ENCODE measurements around the gene GIMAP8. TPM values are rescaled to one million over a fixed set of nuclear protein-coding genes. Genes with fewer than 3 reads are reported as not detected.
"Not testable (repeated sequence)": the region's sequence is repeated elsewhere in the genome, so short reads cannot be mapped to it uniquely, and the experiment has no call there.

The GIMAP8 gene
- total RNA-seq, 2 donors from 2014 or later: 5.8 to 13.4 TPM

GRCh38 chr7:150489782-150490181 lies 39.4 kb downstream of the GIMAP8 start:
- no peaks in the 10 kb centered on the region for H3K4me1 ChIP-seq (ENCODE audit: control insufficient read depth in 1 of 2, low read depth in 2 of 2)

DNA sequence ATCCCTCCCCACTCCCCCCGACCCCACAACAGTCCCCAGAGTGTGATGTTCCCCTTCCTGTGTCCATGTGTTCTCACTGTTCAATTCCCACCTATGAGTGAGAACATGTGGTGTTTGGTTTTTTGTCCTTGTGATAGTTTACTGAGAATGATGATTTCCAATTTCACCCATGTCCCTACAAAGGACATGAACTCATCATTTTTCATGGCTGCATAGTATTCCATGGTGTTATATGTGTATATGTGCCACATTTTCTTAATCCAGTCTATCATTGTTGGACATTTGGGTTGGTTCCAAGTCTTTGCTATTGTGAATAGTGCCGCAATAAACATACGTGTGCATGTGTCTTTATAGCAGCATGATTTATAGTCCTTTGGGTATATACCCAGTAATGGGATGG lies 43.0 kb downstream of the GIMAP8 start:
- not testable (repeated sequence) for H3K9me3 ChIP-seq; ATAC-seq (ENCODE audit: insufficient number of reproducible peaks, low FRiP score, low read depth); H3K4me3 ChIP-seq; H3K4me1 ChIP-seq (ENCODE audit: control insufficient read depth in 1 of 2, low read depth in 2 of 2); H3K27ac ChIP-seq; DNase-seq (ENCODE audit: low spot score); H3K36me3 ChIP-seq; H3K27me3 ChIP-seq (replicated peaks; ENCODE audit: insufficient read depth)

More at GRCh38 chr7:150489782-150490181, 39.4 kb downstream of the GIMAP8 start:
- Histone ChIP-seq H3K36me3 (no peaks in the 10 kb centered on the region), H3K27ac (no peak overlapping the region), H3K4me3 (no peak overlapping the region), H3K27me3 (replicated peaks; ENCODE audit: insufficient read depth) (no peaks in the 10 kb centered on the region), H3K9me3 (no peaks in the 10 kb centered on the region)
- TF ChIP-seq CTCF (IDR thresholded peaks at IDR 0.05): no peak
- ATAC-seq (ENCODE audit: insufficient number of reproducible peaks, low FRiP score, low read depth) (no peak), DNase-seq (ENCODE audit: low spot score) (no peak)

GRCh38 chr7:150502519-150502918 lies 52.1 kb downstream of the GIMAP8 start:
- no peak for ATAC-seq (ENCODE audit: insufficient number of reproducible peaks, low FRiP score, low read depth)
- Histone ChIP-seq H3K27me3 (replicated peaks; ENCODE audit: insufficient read depth) (no peaks in the 10 kb centered on the region), H3K4me3 (no peak overlapping the region), H3K27ac (no peak overlapping the region), H3K4me1 (ENCODE audit: control insufficient read depth in 1 of 2, low read depth in 2 of 2) (no peaks in the 10 kb centered on the region), H3K36me3 (no peaks in the 10 kb centered on the region), H3K9me3 (no peaks in the 10 kb centered on the region)
- no peak for TF ChIP-seq CTCF (IDR thresholded peaks at IDR 0.05)
- DNase-seq (ENCODE audit: low spot score): no peak

DNA sequence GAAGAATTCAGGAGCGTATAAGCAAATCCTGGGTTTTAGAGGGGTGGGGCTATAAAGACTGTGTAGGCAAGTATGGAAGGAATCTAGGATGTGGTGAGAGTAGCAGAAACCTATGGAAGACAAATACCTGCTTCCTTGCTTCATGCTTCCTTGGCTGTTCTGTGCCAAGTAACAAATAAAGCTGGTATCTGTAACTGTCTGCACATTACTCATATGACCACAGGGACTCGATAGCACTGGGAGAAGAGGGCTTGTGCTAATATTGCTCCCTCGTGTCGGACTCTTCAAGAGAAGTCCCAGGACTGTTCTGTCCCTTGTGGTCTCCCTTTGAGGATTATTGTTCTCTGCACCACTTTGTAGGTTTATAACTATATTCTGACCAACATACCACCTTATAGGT lies 52.7 kb downstream of the GIMAP8 start:
- Histone ChIP-seq H3K36me3 (no peaks in the 10 kb centered on the region), H3K4me3 (no peak overlapping the region), H3K27me3 (replicated peaks; ENCODE audit: insufficient read depth) (no peaks in the 10 kb centered on the region), H3K4me1 (ENCODE audit: control insufficient read depth in 1 of 2, low read depth in 2 of 2) (no peaks in the 10 kb centered on the region), H3K27ac (no peak overlapping the region), H3K9me3 (no peaks in the 10 kb centered on the region)
- TF ChIP-seq CTCF (IDR thresholded peaks at IDR 0.05): no peak
- DNase-seq (ENCODE audit: low spot score): no peak
- ATAC-seq (ENCODE audit: insufficient number of reproducible peaks, low FRiP score, low read depth): no peak

DNA sequence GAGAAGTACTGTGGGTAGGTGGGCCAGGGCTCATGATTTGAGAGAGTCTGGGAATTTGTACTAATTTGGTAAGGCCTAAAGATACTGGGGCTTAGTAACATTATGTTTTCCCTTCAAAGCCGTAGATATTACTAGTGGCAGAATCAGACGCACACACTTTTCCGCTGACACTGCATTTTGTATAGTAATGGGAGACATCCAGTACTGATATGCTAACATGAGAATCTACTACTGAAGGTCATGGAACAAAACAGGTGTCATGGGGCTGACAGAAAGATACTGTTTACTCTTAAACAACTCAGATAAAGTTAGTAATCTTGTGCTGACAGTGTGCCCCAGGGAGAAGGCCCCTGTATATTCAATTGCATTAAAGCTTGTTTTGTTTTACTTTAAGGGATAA lies 53.2 kb downstream of the GIMAP8 start:
- no peak overlapping the region for H3K27ac ChIP-seq
- H3K4me1 ChIP-seq (ENCODE audit: control insufficient read depth in 1 of 2, low read depth in 2 of 2): no peaks in the 10 kb centered on the region
- no peak for TF ChIP-seq CTCF (IDR thresholded peaks at IDR 0.05)
- DNase-seq (ENCODE audit: low spot score) (no peak), ATAC-seq (ENCODE audit: insufficient number of reproducible peaks, low FRiP score, low read depth) (no peak)
- H3K9me3 ChIP-seq: no peaks in the 10 kb centered on the region
- H3K4me3 ChIP-seq: no peak overlapping the region
- no peaks in the 10 kb centered on the region for H3K27me3 ChIP-seq (replicated peaks; ENCODE audit: insufficient read depth)
- no peaks in the 10 kb centered on the region for H3K36me3 ChIP-seq

GRCh38 chr7:150507947-150508602 lies 57.6 kb downstream of the GIMAP8 start:
- ATAC-seq (ENCODE audit: insufficient number of reproducible peaks, low FRiP score, low read depth) (no peak), DNase-seq (ENCODE audit: low spot score) (no peak)
- no peak overlapping the region for H3K27ac ChIP-seq
- no peaks in the 10 kb centered on the region for H3K4me1 ChIP-seq (ENCODE audit: control insufficient read depth in 1 of 2, low read depth in 2 of 2)
- no peaks in the 10 kb centered on the region for H3K9me3 ChIP-seq
- no peak overlapping the region for H3K4me3 ChIP-seq
- no peaks in the 10 kb centered on the region for H3K36me3 ChIP-seq
- TF ChIP-seq CTCF (IDR thresholded peaks at IDR 0.05): no peak
- H3K27me3 ChIP-seq (replicated peaks; ENCODE audit: insufficient read depth): no peaks in the 10 kb centered on the region
